ENCODE data around the gene FYN.

GRCh38 chr6:111714416-111715270, 158.6 kb downstream of the FYN start:
- TF ChIP-seq POLR2A (IDR thresholded peaks at IDR 0.05; ENCODE audit: low read depth, low read length): no peak
- no peak for TF ChIP-seq POLR2AphosphoS5 (IDR thresholded peaks at IDR 0.05; ENCODE audit: low read depth, low read length)
- no peak for TF ChIP-seq TAF1 (IDR thresholded peaks at IDR 0.05; ENCODE audit: low read depth, low read length)
- no peak for TF ChIP-seq SPI1 (IDR thresholded peaks at IDR 0.05; ENCODE audit: low read depth, low read length)

All from GM12891 (cell line).